GM18873 (cell line): ENCODE data around the gene PRKCSH.
"Not testable (repeated sequence)": the region's sequence is repeated elsewhere in the genome, so short reads cannot be mapped to it uniquely, and the experiment has no call there.

Experiments
- ATAC-seq: cut with Tn5 transposase; IDR thresholded peaks from one replicate; pipeline ENCODE4 v1.9.1; 2021; ENCODE audit warnings: mild to moderate bottlenecking, moderate library complexity, moderate number of reproducible peaks; ENCODE audit not compliant: unreplicated experiment, low FRiP score

The PRKCSH gene

DNA sequence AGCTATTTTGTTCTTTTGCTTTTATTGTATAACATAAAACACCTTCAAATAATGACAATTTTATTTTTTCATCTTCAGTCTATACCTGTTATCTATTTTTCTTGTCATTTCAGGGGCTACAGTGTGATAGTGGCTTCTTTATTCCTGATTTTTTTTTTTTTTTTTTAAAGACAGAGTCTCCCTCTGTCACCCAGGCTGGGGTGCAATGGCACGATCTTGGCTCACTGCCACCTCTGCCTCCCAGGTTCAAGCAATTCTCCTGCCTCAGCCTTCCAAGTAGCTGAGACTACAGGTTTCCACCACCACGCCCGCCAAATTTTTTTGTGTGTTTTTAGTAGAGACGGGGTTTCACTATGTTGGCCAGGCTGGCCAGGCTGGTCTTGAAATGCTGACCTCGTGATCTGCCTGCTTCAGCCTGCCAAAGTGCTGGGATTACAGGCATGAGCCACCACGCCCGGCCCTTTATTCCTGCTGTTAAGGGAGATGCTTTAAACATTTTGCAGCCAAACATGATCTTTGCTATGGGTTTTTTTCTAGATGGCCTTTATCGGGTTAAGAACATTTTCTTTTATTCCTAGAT lies 32.9 kb downstream of the PRKCSH start:
- not testable (repeated sequence) for ATAC-seq

DNA sequence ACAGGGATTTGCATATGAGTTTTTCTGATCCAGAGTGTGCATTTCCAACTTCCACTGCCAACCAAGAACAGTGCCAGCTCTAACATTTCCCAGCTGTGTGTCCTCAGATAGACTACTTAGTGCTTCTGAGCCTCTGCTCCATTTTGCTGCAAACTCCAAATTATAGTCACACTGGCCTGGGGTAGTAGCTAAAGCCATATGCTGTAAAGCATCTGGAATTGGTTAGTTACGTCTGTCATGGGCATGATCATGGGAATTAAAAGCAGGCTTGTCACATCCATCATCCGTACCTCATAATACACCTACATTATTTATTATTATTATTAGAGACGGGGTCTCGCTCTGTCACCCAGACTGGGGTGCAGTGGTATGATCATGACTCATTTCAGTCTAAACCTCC lies 38.3 kb downstream of the PRKCSH start:
- no peak for ATAC-seq

DNA sequence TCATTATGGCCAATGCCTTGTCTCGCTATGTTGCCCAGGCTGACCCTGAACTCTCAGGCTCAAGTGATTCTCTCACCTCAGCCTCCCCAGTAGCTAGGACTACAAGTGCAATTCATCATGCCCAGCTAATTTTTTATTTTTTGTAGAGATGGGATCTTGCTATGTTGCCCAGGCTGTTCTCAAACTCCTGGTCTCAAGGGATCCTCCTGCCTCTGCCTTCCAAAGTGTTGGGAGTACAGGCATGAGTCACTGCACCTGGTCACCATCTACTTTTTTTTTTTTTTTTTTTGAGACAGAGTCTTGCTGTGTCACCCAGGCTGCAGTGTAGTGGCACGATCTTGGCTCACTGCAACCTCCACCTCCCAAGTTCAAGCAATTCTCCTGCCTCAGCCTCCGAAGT lies 39.9 kb downstream of the PRKCSH start:
- not testable (repeated sequence) for ATAC-seq

DNA sequence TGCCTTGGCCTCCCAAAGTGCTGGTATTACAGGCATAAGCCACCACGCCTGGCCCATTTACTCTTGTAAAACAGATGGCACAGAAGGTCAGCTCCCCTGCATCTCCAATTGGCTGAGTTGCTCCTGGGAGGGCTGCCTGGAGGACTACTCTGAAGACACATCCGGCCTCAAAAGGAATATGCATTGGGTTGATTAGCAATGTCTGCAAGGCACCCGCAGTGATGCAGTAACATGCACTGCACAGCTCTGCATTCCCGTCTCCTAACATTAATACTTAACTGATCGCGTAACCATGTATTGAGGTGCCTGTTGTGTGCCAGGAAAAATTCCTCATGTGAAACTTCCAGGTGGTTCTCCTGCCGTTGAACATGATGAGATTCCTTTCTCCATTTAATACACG lies 40.4 kb downstream of the PRKCSH start:
- ATAC-seq, result no peak

DNA sequence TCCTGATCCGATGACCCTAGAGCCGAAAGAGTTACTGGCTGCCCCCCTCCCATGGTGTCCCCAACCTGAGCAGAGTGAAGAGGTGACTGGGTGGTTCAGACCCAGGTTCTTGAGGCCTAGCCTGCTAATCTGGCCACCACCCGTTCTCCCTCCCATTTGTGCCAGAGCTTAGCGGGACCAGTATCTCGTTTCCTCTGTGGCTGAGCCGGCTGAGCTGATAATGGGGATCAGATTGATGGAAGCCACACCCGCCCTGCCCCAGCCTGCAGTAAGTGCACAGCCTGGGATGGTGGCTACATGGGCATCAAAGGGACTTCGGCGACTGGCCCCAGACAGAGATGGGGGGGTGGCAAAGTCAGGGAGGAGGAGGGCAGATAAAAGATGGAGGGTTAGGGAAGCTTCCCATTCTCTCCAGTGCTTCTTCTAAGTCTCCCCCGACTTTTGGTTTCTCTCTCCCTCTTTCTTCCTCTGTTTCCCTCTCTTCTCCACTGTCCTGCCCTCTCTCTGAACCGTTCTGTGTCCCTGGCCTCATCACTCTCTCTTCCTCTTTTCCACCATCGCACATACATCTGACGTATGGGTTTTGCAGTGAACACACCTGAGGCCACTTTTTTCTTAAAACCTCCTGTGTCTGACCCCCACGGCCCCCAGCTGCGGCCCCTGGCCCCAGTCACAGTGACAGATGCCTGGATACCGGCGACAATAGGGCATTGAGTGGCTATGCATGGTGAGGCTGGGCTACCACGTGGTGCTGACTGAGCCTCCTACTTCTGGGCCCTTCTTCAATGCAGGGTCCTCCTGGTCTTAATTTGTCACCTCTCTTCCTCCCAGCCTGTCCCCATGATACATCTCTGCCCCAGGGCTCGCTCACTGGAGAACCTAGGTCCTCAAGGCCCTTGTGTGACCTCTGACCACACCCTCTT lies 43.0 kb downstream of the PRKCSH start:
- no peak for ATAC-seq

DNA sequence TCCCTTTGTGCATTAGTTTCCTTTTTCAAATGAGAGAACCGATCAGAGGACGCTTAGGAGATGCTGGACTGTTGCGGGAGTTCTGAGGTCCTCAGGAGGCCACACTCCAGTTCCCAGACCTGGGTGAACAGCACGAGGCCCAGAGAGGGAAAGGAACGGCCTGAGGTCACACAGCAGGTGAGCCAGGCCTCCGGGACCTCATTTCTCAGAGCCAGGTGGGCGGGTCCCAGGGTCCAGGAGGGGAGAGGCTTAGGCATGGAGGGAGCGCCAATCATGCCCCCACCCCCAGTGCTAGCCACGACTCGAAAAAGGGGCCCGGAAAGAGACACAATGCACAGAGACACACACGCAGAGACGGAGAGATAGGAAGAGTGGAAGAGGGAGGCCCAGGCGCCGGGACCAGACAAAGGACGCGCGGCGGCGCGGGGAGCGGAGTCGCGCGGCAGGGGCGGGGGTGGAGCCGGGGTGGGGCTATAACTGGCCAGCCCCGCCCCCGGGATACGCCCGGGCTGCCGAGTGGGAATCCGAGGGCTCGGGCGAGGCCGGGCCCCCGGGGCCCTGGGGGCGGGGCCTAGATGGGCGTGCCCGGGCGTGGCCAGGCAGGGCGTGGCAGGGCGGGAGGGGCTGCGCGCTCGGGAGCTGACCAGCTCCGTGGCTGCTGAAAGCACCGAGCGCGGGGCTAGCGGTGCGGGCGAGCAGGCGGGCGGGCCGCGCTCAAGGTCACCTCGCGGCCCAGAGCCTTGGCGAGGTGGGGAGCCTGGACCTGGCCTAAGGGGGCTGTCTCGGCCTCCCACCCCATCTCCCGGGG lies 43.9 kb downstream of the PRKCSH start:
- no peak for ATAC-seq

DNA sequence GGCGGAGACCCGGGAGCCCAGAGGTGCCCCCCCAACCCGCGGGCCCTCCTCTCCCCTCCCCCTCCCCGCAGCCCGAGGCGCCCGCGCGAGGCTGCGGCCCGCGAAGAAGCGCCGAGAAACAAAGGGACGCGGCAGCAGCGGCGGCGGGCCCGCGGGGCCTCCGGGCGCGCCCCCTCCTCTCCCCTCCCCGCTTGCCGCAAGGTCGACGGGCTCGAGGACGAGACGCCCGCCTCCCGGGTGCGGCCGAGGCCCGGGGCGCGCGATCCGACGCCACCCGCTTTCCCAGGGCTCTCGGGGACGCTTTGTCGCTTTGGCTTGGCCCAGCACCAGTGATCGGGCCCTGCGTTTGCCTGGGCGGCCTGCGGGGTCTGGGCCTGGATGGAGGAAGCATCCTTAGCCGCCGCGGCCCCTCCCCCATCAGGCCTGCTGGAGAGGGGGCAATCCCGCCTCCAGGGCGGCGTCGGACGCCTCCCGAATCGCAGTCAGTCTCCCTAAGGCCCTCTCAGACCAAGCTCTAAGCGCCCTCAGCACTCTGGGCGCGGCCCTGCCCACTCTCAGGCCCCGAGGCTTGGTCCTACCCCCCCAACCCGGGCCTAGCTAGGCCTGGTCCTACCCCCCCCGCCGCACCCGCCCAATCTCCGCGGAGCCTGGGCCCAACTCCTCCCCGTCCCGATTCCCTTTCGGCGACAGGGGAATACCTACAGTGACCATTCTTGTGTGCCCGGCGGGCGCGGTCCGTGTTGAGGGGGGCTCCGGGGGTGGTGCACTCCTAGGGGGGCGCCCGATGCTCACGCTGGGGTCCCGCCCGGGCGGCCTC lies 44.7 kb downstream of the PRKCSH start:
- no peak for ATAC-seq

DNA sequence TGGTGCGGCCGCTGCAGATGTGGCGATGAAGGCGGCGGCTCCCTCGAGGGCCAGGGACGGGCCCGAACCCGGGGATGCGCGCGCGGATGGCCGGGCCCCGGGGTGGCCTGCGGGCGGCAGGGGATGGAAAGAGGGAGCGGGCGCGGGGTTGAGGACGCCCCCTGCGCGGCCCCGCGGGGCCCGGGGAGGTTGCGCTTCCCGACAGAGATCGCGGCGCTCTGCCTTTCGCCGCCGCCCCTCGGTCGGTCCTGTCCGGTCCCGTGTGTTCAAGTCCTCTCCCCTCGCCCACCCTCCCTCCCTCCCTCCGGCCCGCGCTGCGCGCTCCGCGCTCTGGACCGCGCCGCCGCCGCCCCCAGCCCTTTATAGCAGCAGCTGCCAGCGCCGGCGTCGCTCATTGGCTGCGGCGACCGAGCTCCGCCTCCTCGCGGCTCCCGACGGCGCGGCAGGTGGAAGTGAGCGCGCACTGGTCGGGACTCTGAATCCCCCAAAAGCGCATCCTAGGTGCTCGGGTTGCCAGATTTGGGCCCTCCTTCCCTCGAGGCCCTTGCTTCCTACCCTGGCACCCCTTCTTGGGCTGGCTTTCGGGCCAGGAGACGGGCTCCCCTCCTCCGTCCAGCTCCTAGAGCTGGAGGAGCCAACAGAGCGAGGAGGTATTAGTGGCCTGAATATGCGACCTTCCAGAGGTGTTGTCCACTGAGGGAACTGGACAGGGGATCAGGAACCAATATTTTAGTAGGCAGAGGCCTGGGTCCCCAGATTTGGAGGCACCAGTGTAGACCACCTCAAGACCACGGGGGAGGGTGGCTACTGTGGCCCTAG lies 45.5 kb downstream of the PRKCSH start, which contains the start of gene ELAVL3:
TSS of gene ELAVL3 (minus strand) at position 332 of the 819 bp plus-strand sequence. CDS start 438 bp downstream, outside the sequence.
- ATAC-seq, result no peak

DNA sequence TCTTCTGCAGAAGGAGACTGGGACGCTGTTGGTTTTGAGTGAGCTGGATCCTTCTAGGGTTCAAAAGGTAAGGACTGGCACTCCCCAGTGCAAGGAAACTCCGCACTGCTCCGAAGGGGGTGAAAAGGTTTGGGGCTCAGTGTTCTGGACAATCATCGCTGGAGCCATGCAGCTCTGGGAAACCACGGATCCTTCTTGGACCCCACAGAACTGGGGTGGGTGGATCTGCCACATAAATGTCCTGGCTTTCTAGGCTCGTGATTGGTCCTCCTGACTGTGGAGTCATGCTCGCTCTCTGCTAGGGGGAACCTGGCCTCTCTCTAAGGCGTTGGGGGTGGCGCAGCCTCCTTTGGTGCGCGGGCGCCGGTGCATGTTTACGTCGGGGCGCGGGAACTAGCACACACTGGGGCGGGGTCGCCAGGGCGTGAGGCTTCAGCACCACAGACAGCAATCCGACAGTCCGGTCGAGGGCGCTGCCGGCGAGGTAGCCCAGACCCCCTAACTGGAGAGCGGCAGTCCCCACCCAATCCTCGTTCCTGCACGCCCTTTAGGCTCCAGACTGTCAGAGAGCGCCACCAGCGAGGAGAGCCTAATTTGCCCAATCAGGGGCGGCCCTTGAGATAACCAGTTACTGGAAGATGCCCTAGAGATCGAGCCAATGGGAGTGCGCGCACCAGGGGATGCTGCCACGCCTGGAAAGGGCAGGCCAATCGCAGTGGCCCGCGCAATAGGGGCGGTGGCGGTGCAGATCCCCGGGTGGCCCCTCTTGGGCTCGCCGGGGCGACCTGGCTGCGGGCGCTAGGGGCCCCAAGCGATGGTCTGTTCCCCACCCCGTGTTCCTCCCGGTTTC lies 46.3 kb downstream of the PRKCSH start:
- ATAC-seq, result no peak

DNA sequence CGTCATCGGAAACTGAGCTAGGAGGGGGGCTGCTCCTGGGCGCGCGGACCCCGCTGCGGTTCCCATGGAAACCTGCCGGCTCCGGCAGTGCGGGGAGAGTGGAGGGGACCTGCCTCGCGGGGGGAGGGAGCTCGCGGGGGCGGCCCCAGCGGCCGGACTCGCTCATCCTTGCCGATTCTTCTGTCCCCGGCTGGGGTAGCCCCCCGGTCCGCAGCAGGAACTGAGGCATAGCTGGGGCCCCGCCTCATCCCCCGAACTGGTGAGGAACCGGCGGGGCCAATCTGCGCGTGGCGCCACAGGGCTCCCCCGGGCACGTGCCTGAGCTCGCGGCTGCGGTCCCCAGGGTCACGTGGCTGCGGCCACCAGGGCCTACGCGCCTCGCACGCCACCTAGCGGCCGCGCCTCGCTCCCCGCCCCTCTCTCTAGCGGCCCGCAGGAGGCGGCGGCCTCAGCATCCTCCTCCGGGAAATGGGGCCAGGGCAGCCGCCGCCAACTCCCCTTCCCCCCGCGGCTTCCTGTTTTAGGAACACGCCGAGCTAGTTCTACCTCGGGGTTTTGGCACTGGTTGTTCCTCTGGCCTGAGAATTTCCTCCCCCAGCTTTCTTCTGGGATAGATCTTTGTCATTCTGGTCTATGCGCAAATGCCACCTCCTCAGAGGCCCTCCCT lies 47.1 kb downstream of the PRKCSH start:
- no peak for ATAC-seq

DNA sequence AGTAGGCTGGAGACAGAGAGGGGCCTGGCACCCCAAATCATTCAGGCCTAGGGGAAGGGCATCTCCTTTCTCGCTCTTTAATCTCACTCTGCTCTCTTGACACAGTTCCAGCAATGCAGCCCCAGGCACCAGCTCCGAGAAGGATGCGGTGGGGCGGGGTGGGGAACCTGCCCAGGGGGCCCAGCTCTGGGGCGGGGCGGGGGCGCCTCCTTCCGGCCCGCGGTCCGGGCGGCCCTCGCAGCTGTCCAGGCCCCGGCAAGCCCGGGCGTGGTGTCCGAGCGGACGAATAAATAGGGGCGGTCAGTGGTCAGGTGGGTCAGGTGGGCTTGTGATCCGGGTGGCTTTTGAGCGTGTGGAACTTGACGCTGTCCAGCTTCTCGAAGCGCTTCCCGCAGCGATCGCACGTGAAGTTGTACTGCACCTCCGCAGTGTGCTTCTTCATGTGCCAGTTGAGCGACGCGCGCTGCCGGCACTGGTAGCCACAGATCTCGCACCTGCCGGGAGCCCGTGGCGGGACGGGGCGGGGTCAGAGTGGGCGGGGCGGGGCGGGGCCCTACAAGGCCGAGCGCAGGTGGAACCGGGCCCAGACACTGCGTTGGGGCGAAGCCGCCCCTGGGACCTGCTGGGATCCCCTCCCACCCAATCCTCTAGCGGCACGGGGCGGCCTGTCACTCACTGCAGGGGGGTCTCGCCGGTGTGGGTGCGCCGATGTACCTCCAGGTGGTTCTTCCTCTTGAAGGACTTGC lies 48.1 kb downstream of the PRKCSH start:
- no peak for ATAC-seq

DNA sequence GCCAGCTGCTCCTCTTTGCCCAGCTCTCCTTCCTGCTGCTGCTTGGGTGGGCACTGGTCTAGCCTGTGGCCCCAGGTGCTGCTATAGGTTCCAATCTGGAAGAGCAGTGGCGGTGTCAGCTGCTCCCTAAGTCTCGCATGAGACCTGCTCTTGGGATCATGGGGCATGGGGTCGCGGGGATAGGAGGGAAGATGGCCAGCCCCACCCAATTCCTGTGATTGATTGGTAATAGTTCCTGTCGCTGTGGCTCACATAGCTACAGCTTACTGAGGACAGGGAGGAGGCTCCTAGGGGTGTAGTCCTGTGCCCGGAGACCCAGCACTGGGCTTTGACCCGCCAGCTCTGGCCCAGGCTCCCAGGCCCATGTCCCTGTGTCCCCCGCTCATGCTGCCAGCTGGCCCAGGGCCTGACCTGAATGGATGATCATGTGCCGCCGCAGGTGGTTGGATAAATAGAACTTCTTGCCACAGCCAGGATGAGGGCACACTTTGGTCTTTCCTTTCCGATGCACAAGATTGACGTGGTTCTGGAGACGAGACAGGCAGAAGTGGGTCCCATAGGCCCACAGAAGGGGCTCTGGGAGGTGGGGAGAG lies 49.9 kb downstream of the PRKCSH start:
- no peak for ATAC-seq

DNA sequence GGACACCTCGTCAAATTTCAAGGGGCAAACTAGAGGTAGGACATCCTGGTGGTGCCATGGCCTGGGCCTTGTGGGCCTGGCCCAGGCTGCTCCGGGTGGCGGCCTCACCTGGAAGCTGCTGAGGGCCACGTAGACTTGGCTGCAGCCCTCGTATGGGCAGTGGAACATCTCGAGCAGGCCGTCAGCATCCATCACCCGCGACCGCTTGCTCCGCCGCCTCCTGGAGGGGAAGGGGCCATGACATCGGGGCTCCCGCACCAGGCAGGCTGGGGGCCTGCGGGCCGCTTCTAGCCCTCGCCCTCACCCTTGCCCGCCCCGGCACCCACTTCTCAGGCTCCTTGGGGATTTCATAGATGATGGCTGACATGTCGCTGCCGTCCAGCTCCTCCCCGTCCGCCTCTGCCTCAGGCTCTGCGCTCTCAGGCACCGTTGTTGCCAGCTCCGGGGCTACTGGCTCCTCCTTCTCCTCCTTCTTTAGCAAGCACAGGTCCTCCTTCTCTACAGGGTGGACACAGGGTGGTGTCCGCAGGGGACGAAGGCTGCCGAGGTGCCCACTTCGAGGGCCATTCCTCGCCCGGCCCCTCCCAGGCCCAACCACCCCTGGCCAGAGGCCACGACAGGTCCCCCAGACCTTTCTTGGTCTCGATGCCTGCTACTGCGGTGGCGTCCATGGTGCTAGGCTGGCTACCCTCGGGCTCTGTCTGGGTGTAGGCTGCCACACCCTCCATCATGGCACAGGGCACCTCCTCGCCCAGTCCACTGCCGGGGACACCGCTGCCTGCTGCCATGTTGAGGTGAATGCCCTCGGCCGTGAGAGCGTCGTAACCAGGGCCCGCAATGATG lies 51.4 kb downstream of the PRKCSH start:
- no peak for ATAC-seq

DNA sequence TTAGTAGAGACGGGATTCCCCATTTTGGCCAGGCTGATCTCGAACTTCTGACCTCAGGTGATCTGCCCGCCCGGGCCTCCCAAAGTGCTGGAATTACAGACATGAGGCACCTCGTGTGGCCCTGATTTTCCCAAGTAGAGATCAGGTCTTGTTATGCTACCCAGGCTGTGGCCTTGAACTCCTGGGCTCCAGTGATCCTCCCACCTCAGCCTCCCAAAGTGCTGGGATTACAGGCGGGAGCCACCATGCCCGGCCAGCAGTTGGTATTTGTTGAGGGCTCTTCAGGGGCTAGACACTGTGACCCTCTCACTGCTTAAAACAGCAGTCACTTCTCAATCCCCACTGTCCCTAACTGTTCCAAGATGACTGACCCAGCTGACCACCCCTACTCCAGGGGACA lies 53.9 kb downstream of the PRKCSH start:
- ATAC-seq, result no peak

DNA sequence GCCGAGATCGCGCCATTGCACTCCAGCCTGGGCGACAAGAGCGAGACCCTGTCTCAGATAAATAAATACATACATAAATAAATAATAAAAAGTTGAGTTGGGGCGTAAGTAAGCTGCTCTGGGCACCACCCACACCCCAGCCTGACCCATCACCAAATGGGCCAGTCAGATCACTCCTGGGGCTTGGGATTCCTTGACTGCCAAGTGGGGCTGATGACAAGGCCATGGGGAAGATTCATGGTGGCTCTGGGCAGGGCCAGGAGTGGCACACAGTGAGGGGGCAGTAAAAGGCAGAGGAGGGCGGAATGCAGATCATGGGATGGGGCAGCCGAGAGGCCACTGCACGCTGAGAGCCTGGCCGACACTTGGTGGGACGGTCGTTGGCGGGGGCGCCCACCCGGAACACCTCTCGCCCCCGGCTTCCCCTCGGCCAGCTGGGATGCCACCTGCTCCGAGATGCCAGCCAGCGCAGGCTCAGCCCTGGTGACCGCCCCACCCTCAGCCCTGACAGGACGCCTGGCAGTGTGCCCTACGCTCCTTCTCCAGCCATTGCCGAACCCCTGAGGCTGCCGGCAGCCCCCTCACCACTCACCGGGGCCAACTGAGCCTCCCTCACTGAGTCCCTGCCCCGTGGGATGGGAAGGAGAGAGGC lies 59.3 kb downstream of the PRKCSH start:
- ATAC-seq, result no peak

DNA sequence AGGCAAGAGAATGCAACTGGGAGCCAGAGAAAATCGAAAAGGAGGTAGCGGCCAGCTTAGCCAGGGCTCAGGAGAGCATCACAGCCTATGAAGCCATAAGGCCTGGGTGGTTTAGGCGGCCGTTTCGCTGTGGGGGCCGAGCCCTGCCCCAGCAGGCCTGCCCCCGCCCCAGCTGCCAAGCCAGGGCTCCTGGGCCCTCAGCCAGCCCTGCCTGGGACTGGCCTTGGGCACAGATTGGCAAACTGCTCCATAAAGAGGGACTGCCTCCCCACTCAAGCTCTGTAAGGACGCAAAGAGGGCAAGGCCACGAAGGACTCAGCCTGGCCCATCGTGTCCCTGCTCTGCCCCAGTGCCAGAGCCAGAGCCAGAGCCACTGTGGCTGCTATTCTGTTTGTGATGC lies 60.0 kb downstream of the PRKCSH start:
- ATAC-seq, result no peak
